Natural killer cell treated with Interleukin-12 subunit alpha and Interleukin-12 subunit beta and Interleukin-15 and Interleukin-18, amount 100 ng/mL, for 72 hours (primary cell): ENCODE results near the gene CTSS. TPM values are rescaled to one million over a fixed set of nuclear protein-coding genes. Genes with fewer than 3 reads are reported as not detected.

ENCODE experiments used
- total RNA-seq, 2 donors: library from RNA; stranded (reverse); gene quantifications; one replicate each; pipeline ENCODE4 v1.2.3, GENCODE V29; 2022

Gene CTSS
- total RNA-seq, 2 donors from 2014 or later: 76.2 to 248 TPM

Other genes starting within 250 kb of the CTSS start
- 1 to 10 TPM in 1 of 2 donors, under 1 TPM in 1; 0.48 to 1.0 TPM for gene ADAMTSL4, start 216.4 kb downstream of the CTSS start, total RNA-seq
- gene MCL1, start 186.2 kb downstream of the CTSS start, total RNA-seq: 100 to 1,000 TPM; 199 to 333 TPM
- 100 to 1,000 TPM; 214 to 249 TPM for gene ENSA, start 136.2 kb downstream of the CTSS start, total RNA-seq
- gene GOLPH3L, start 68.6 kb downstream of the CTSS start, total RNA-seq: 10 to 100 TPM; 14.1 to 18.7 TPM
- gene HORMAD1, start 44.9 kb downstream of the CTSS start, total RNA-seq: under 1 TPM; 0.43 to 0.64 TPM
- 1 to 10 TPM; 4.1 to 5.3 TPM for gene CTSK, start 42.5 kb upstream of the CTSS start, total RNA-seq
- gene ARNT, start 110.8 kb upstream of the CTSS start, total RNA-seq: 10 to 100 TPM; 38.5 to 40.0 TPM
- not detected for gene CTXND2, start 121.4 kb upstream of the CTSS start, total RNA-seq
- gene SETDB1, start 160.6 kb upstream of the CTSS start, total RNA-seq: 10 to 100 TPM; 57.8 to 73.6 TPM
- gene CERS2, start 209.1 kb upstream of the CTSS start, total RNA-seq: 100 to 1,000 TPM; 170 to 211 TPM
- not detected for gene ANXA9, start 216.5 kb upstream of the CTSS start, total RNA-seq
- 10 to 100 TPM; 17.1 to 39.0 TPM for gene MINDY1, start 241.1 kb upstream of the CTSS start, total RNA-seq
- 10 to 100 TPM; 12.7 to 13.1 TPM for gene PRUNE1, start 242.7 kb upstream of the CTSS start, total RNA-seq